Activated CD8-positive, alpha-beta memory T cell treated with anti-CD3 and anti-CD28 coated beads for 4 hours (primary cell): ENCODE results near the gene OSCAR.

ENCODE experiments used
- DNase-seq, 2 donors: peaks; one replicate each; pipeline ENCODE4 v3.0.0-alpha.2; 2020; ENCODE audit warnings: low read depth in 2 of 2

Gene OSCAR

GRCh38 chr19:54094426-54095000 lies 6.1 kb downstream of the OSCAR start:
- no peak for DNase-seq

DNA sequence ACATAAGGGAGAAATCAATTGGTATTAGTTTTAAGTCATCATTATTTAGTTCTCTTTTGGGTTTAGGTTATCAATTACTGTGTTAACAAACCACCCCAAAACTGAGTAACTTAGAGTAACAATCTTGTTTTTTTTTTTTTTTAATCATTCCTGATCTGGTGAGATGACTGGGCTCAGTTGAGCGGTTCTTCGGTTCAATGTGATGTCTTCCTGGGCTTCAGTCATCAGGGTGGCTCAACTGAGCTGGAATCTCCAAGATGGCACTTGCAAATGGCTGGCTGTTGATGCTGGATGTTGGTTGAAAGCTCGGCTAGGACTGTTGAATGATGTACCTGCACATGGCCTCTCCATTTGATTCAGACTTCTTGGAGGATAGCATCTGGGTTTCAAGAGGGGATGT lies 16.2 kb downstream of the OSCAR start:
- DNase-seq, result no peak

DNA sequence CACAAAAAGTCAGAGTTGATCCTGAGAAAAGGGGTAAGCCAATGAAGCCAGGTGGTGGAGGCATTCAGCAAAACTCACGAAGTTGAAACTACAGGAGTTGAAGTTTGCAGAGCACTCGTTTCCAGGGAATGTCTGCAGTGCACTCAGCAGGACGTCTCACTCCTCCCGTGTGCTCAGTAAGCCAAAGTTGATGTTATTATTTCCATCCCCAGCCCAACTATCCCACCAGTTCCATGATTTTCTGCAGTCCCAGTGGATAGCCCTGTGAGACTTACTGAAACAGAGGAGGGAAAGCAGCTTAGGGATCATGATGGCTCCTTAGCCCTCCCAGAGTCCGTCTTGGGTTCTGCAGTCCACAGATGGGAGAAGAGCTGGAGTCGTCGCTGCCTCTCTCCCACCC lies 19.6 kb downstream of the OSCAR start, which contains the start of gene TARM1:
TARM1 (minus strand) TSS at position 334 of the 400 bp plus-strand sequence; CDS start at position 309, 25 bp downstream.
- no peak for DNase-seq

GRCh38 chr19:54077334-54077733 lies 23.3 kb downstream of the OSCAR start:
- no peak for DNase-seq

GRCh38 chr19:54074851-54075250 lies 25.8 kb downstream of the OSCAR start:
- DNase-seq, result no peak

GRCh38 chr19:54073829-54074228 lies 26.8 kb downstream of the OSCAR start:
- no peak for DNase-seq

DNA sequence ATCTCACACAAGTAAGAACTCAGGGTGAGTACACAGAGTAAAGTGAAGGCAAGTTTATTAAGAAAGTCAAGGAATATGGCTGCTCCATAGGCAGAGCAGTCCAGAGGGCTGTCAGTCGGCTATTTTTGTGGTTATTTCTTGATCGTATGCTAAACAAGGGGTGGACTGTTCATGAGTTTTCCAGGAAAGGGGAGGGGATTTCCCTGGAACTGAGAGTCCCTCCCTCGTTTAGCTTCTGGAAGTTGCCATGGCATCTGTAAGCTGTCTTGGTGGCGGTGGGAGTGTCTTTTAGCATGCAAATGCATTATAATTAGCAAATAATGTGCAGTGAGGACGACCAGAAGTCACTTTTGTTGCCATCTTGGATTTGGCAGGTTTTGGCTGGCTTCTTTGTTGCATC lies 31.1 kb downstream of the OSCAR start:
- no peak for DNase-seq

GRCh38 chr19:54063350-54064116 lies 37.1 kb downstream of the OSCAR start, which contains the start of gene VSTM1:
Gene VSTM1, minus strand, starts transcription at chr19:54063897. Its CDS starts 120 bp downstream, at chr19:54063777.
- DNase-seq, result no peak

- no peak for DNase-seq
These were observed 38.0 kb downstream of the OSCAR start for GRCh38 chr19:54062643-54063042.

- DNase-seq, result no peak
These were observed 53.0 kb downstream of the OSCAR start for GRCh38 chr19:54047616-54048015.

- no peak for DNase-seq
These were observed 54.8 kb downstream of the OSCAR start for GRCh38 chr19:54045771-54046170.
